Central memory CD4-positive, alpha-beta T cell (primary cell): Measurements from ENCODE around the gene IL1R2.
A peak's percentile ranks its signal among the peaks of the same experiment; 100 is the strongest.

Experiments
- DNase-seq: peaks from one replicate; pipeline ENCODE4 v3.0.0; 2022

The IL1R2 gene

GRCh38 chr2:102024410-102024809, 32.6 kb downstream of the IL1R2 start:
- DNase-seq = no peak

- no peak for DNase-seq
Measured at GRCh38 chr2:102025016-102025501, 33.3 kb downstream of the IL1R2 start.

- DNase-seq = no peak
Measured at GRCh38 chr2:102025583-102026267, 34.0 kb downstream of the IL1R2 start.

- DNase-seq = no peak
Measured at GRCh38 chr2:102027036-102027980, 35.5 kb downstream of the IL1R2 start.

- no peak for DNase-seq
Measured at GRCh38 chr2:102028470-102028869, 36.7 kb downstream of the IL1R2 start.

- DNase-seq = no peak
Measured at GRCh38 chr2:102029405-102029804, 37.6 kb downstream of the IL1R2 start.

- no peak for DNase-seq
Measured at GRCh38 chr2:102029952-102030351, 38.2 kb downstream of the IL1R2 start.

- DNase-seq = no peak
Measured at GRCh38 chr2:102030502-102030854, 38.7 kb downstream of the IL1R2 start.

GRCh38 chr2:102030855-102031527, 39.2 kb downstream of the IL1R2 start:
- DNase-seq = no peak

- DNase-seq = no peak
Measured at GRCh38 chr2:102032368-102033030, 40.7 kb downstream of the IL1R2 start.

- peak; percentile 12 for DNase-seq
Measured at GRCh38 chr2:102033031-102033749, 41.4 kb downstream of the IL1R2 start.

- DNase-seq = no peak
Measured at GRCh38 chr2:102033750-102034682, 42.3 kb downstream of the IL1R2 start.

GRCh38 chr2:102034683-102035548, 43.2 kb downstream of the IL1R2 start:
- DNase-seq = no peak

- DNase-seq = no peak
Measured at GRCh38 chr2:102037681-102038080, 45.9 kb downstream of the IL1R2 start.

- no peak for DNase-seq
Measured at GRCh38 chr2:102040229-102040628, 48.5 kb downstream of the IL1R2 start.

GRCh38 chr2:102041351-102041750, 49.6 kb downstream of the IL1R2 start:
- DNase-seq = no peak

GRCh38 chr2:102042196-102043081, 50.7 kb downstream of the IL1R2 start:
- DNase-seq = no peak

GRCh38 chr2:102043560-102043959, 51.8 kb downstream of the IL1R2 start:
- no peak for DNase-seq
